Body of pancreas (tissue), 4 donors: ENCODE measurements around the gene TDP1.

Source experiments
- POLR2A ChIP-seq, 3 donors: fragments of 450-650 bp; IDR thresholded peaks; one replicate each; pipeline ENCODE4 v1.6.1; 2016; ENCODE audit warnings: antibody characterized with exemption in 3 of 3, mild to moderate bottlenecking in 2 of 3
- TF ChIP-seq, protein P1 (sequence below), 7 experiments: fragments of 450-650 bp in 4 of 7; fragments of 200-600 bp in 3 of 7; sonication (generic) in 3 of 7; IDR thresholded peaks; one replicate each; pipeline ENCODE4 v1.5.1; 2016 to 2019; ENCODE audit warnings: antibody characterized with exemption in 7 of 7

DNA sequence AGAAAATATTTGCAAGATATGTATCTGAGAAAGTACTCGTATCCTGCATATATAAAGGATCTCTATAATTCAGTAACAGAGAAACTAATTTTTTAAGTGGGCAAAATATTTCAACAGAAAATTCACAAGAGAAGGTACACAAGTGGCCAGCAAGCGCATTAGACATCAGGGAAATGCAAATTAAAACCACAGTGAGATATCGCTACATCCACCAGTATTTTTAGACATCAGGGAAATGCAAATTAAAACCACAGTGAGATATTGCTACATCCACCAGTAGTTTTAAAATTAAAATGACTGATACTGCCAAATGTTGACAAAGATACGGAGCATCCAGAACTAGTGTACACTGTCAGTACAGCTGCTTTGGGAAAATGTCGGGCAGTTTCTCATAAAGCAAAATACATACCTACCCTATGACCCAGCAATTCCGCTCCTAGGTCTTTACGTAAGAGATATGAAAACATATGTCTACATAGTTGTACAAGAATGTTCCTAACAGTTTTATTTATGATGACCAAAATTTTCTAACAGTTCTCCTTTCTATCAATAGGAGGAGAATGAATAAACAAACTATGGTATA is 103.2 kb downstream of the TDP1 start:
- TF ChIP-seq POLR2A (IDR thresholded peaks at IDR 0.05), result no peak
- TF ChIP-seq, protein P1, sequence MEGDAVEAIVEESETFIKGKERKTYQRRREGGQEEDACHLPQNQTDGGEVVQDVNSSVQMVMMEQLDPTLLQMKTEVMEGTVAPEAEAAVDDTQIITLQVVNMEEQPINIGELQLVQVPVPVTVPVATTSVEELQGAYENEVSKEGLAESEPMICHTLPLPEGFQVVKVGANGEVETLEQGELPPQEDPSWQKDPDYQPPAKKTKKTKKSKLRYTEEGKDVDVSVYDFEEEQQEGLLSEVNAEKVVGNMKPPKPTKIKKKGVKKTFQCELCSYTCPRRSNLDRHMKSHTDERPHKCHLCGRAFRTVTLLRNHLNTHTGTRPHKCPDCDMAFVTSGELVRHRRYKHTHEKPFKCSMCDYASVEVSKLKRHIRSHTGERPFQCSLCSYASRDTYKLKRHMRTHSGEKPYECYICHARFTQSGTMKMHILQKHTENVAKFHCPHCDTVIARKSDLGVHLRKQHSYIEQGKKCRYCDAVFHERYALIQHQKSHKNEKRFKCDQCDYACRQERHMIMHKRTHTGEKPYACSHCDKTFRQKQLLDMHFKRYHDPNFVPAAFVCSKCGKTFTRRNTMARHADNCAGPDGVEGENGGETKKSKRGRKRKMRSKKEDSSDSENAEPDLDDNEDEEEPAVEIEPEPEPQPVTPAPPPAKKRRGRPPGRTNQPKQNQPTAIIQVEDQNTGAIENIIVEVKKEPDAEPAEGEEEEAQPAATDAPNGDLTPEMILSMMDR (IDR thresholded peaks at IDR 0.05), result no peak
